GM19438 (cell line): Measurements from ENCODE around the gene LGALS12.
"Not testable (repeated sequence)": the region's sequence is repeated elsewhere in the genome, so short reads cannot be mapped to it uniquely, and the experiment has no call there.

Source experiments
- ATAC-seq: cut with Tn5 transposase; IDR thresholded peaks from one replicate; pipeline ENCODE4 v1.9.1; 2021; ENCODE audit warnings: low read depth; ENCODE audit not compliant: unreplicated experiment

The LGALS12 gene

DNA sequence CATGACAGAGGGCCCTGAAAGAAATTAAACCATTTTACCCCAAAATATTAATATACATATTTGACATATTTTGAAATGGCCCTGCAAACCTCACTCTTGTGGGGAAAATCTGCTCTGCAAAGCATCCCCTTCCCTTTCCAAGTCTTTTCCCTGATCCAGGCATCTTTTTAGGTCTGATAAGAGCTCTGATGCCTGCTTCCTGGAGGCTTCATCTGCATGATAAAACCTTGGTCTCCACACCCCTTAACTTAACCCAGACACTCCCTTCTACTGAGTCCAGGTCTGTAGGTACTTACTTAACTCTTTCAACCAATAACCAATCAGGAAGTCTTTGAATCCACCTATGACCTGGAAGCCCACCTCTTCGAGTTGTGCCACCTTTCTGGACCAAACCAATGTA, 1.8 kb upstream of the LGALS12 start:
- no peak for ATAC-seq

DNA sequence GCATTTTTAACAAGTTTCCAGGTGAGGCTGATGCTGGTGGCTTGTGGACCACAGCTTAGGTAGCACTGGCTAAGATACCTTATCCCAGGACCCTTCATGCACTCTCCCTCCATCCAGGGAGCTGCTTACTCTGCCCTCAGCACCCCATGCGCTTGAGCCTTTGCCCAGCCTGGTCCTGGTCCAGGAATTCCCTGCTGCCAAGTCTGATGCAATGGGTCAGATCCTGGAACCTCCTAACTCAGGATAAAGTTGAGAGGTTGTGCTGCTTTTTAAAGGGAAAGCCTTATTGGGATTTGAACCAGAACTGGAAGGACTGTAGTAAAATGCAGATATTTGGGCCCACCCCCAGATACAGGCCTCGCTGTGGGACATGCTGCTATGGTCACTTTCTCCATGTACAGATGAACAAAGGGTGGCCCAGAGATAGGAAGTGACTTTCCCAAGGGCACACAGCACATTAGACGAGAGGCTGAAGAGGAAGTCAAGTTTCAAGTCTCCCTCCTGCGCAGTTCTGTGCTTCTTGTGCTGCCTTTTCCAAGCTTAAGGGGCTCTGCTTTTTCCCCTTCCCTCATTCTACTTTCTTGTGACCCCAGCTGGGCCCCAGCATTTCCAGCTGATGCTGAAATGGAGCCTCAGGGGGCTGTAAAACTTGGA, 824 bp upstream of the LGALS12 start:
- ATAC-seq, result no peak

DNA sequence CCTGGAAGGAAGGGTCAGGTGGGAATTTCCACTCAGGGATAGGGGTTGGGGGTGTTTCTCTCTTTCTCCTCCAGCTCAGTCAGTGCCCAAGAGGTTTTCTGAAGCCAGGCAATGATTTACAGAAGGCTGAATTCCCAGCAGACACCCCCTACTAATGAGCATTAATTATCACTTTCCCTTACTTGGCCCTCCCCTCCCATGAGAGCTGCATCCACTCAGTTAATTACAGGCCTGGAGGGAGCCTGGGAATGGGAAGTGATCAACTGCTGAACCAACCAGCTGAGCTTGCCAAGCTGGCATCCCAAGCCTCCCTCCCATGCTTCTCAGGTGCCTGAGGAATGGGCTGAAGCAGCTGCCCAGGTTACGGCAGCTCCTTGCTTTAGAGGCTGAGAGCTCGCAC, 992 bp downstream of the LGALS12 start:
- ATAC-seq, result no peak

DNA sequence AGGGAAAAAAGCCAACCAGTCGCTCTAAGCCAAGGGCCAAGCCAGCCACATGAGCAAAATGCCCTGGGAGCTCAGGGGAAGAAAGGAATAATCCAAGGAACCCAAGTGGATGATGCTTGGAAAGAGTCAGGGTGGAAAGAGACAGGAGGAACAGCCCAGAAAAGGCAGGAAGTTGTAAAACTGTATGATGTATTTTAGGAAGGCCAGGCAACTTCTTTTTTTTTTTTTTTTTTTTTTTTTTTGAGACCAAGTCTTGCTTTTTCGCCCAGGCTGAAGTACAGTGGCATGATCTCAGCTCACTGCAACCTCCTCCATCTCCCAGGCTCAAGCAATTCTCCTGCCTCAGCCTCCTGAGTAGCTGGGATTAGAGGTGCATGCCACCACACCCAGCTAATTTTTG, 1.6 kb downstream of the LGALS12 start:
- no peak for ATAC-seq

DNA sequence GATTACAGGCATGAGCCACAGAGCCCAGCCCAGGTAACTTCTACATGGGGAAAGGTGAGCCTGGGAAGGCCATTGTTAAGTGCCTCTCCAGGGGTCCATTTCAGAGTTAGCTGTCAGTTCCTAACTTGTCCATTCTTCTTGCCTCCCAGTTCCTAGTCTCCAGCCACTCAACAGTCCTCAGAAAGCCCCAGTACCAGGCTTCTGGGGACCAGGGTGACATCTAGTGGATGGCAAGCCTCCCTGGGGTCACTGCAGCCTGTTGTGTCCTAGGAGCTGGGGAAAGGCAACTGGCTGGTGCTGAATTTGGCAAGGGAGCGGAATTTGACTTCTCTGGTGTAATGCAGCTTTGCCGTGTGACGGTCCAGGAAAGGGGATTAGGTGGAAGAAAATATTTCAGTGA, 2.1 kb downstream of the LGALS12 start:
- no peak for ATAC-seq

DNA sequence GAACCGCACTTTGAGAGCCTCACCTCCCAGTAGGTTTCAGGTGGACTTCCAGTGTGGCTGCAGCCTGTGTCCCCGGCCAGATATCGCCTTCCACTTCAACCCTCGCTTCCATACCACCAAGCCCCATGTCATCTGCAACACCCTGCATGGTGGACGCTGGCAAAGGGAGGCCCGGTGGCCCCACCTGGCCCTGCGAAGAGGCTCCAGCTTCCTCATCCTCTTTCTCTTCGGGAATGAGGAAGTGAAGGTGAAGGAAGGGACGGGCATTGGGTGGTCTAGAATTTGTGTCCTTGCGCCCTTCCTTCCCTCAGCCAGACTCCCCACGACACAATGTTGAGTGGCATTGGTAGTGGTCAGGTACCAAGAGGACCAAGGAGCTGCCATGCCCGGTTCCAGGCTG, 2.9 kb downstream of the LGALS12 start:
- no peak for ATAC-seq

DNA sequence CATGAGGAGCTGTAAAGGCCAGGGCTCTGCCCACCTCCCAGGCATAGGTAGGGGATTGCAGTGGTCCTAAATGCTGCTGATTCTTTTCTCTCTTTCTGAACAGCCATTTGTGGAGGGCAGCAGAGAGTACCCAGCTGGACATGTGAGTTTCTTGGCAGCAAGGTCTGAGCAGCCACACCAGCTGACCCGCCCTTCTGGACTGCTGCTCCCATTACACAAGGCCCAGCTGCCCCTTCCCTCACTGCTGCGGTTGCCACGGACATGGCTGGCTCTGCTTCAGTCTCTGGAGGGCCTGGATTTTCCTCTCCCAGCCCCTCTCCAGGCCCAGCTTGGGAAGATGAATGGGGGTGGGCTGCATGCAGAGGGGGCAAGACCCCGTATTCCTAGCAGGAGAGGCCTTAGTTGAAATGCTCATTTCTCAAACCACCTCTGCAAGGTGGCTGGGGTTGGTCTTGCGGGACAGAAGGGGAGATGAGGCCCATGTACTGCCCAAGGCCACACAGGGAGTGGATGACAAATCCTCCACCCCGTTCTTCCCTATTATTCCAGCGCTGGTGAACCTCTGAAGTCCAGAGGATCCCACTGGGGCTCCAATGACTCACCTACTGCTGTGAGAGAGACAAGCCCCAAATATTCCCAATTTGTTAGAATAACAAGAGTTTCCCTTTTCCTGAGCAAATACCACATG, 4.6 kb downstream of the LGALS12 start:
- ATAC-seq, result no peak

DNA sequence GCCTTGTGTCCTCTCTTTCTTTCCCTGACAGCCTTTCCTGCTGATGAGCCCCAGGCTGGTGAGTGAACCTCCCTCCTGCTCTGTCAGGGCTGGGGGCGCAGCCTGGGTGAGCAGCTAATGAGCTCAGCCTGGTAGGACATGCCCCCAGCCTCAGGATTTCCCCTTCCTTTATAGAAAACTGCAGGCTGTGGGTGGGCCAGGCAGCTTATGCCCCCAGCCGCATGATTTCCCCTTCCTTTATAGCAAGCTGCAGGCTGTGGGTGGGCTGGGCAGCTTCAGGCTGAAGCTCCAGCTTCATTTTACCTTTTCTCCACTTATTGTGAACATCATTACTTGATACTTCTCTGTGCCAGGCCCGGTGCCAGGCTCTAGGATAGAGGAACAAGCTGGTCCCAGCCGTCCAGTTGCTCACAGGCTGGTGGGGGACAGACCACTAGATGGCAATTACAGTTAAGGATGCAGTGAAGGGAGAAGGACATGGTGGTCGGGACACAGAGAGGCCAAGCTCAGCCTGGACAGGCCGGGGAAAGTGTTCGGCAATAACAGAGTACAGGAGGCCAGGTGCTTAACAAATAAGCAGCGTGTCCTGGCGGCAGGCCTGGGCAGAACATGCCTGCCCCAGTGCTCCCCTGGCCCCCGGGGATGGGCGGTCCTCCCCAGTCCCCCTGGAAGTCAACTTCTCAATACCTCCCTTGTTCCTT, 5.3 kb downstream of the LGALS12 start:
- no peak for ATAC-seq

DNA sequence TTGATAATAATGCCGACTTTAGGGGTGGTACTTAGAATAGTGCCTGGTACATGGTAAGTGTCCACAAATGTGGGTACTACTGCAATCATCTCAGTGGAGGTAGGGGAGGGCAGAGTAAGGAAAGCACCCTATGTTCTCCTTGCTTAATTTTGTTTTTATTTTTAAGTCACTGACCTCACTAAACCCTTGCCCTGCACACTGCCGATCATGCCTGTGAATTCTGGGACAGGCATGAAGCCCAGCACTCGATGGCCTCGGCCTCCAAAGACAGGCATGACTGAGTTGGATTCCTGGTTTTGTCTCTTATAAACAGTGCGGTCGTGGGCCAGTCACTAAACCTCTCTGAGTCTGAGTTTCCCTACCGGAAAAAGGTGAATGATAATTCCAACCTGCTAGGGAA, 6.9 kb downstream of the LGALS12 start:
- no peak for ATAC-seq

DNA sequence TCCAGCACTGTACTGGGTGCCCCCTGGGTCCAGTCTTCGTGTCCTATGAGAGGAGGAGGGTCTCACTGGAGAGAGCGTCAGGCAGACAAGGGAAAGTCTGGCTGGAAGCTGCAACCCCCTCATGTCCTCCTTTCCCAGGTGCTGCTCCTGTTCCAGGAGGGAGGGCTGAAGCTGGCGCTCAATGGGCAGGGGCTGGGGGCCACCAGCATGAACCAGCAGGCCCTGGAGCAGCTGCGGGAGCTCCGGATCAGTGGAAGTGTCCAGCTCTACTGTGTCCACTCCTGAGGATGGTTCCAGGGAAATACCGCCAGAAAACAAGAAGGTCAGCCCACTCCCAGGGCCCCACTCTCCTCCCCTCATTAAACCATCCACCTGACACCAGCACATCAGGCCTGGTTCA, 10.2 kb downstream of the LGALS12 start:
- ATAC-seq, result no peak

DNA sequence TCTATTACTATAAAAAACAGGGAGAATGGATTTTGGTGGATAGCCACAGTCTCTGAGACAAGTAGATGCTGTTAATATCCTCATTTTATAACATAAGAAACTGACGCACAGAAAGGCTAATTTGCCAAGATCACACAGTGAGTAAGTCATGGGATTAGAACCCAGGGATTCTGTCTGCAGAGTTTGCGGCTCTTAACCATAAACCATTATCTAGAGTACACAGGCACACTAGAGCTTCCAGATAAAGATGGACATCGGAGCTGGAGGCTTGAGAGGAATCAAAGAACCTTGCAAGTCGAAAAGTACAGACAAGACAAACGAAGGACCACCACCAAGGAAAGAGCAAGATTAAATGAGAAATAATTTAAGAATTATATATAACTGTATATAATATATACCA, 11.3 kb downstream of the LGALS12 start:
- no peak for ATAC-seq

DNA sequence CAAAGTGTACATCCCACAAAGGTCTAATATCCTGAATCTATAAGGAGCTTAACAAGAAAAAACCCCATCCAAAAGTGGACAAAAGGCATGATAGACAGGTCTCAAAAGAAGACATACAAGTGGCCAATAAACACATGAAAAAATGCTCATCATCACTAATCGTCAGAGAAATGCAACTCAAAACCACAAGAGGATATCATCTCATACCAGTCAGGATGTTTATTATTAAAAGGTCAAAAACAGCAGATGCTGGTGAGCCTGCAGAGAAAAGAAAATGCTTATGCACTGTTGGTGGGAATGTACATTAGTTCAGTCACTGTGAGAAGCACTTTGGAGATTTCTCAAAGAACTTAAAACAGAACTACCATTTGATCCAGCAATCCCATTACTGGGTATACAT, 12.7 kb downstream of the LGALS12 start:
- no peak for ATAC-seq

DNA sequence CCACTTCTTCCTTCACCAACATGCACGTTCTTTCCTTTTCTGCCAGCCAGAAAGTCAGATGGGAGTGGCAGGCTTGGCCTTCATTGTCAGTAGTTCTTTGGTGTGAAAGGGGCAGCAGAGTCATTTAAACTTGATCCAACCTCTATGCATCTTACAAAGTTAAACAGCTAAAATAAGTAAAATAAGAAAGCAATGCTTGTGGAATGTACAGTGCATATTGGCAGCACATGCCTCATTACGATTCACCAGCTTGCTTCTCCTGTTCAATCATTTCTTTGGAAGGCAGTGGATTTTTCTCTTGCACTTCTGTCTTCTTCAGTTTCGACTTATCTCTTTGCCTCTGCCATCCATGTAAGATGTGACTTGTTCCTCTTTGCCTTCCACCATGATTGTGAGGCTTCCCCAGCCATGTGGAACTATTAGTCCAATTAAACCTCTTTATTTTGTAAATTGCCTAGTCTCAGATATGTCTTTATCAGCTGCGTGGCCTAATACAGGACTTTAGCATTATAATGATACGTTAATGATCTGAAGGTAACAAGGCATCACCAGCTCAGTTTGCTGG, 14.8 kb downstream of the LGALS12 start:
- ATAC-seq, result no peak

DNA sequence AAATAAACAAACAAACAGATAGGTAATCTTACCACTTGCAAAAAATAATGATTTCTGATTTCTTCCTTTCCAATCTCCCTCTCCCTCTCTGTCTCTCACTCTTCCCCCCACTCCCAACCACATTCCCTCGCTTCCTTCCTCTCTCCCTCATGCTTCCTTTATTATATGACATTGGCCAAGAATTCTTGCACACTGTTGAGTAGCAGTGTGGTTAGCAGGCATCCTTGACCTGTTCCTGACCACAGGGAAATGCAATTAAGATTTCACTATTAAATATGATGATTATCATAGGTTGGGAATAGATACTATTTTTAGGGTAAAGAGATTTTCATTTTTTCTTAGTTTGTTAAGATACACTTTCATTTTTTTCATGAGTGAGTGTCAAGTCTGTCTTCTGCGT, 16.0 kb downstream of the LGALS12 start:
- no peak for ATAC-seq

DNA sequence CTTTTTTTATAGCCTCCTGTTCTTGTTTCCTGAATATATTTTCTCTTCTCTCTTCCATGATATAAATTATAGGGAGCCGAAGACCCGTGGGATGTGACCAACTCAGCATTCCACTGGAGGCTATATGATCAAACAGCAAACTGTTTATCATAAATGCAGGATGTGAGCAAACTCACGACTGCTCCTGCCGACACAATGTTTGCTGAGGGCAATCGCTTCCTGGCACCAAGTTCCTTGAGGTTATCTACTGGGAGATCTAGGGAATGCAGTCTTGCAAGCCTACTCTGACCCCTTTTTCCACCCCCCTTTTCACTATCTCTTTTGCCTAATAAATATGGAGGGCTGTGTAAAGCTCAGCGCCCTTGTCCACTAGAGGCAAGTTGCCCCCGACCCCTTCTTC, 17.3 kb downstream of the LGALS12 start:
- no peak for ATAC-seq

DNA sequence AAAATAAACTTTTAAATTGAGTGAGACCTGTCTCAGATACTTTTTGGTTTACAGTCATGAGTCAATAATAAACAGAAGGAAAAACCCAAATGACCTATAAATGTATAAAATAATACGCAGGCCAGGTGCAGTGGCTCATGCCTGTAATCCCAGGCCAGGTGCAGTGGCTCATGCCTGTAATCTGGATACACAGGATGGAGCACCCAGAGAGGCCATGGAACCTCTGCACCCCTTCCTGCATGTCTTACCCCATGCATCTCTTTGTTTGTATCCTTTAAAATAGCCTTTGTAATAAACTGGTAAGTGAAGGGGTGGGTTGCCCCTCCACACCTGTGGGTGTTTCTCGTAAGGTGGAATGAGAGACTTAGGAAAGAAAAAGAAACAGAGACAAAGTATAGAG, 21.8 kb downstream of the LGALS12 start:
- ATAC-seq, result no peak

DNA sequence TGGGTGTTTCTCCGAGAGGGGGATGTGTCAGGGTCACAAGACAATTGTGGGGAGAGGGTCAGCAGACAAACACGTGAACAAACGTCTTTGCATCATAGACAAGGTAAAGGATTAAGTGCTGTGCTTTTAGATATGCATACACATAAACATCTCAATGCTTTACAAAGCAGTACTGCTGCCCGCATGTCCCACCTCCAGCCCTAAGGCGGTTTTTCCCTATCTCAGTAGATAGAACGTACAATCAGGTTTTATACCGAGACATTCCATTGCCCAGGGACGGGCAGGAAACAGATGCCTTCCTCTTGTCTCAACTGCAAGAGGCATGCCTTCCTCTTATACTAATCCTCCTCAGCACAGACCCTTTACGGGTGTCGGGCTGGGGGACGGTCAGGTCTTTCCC, 22.3 kb downstream of the LGALS12 start:
- ATAC-seq, result not testable (repeated sequence)

DNA sequence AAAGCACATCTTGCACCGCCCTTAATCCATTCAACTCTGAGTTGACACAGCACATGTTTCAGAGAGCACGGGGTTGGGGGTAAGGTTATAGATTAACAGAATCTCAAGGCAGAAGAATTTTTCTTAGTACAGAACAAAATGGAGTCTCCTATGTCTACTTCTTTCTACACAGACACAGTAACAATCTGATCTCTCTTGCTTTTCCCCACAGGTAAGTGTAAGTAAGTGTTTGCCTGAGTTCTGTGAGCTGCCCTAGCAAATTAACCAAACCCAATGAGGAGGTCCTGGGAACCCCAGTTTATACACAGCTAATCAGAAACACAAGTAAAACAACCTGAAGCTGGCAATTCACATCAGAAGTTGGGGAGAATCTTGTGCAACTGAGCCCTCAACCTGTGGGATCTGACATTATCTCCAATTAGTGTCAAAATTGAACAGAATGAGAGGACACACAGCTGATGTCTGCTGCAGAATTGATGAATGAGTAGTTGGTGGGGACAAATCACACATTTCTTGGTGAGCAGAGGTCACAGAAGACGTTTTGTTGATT, 22.9 kb downstream of the LGALS12 start:
- ATAC-seq, result not testable (repeated sequence)

DNA sequence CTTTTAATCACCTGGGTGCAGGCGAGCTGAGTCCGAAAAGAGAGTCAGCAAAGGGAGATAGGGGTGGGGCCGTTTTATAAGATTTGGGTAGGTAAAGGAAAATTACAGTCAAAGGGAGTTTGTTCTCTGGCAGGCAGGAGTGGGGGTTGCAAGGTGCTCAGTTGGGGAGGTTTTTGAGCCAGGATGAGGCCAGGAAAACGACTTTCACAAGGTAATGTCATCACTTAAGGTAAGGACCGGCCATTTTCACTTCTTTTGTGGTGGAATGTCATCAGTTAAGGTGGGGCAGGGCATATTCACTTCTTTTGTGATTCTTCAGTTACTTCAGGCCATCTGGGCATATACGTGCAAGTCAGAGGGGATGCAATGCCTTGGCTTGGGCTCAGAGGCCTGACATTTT, 23.5 kb downstream of the LGALS12 start:
- ATAC-seq, result not testable (repeated sequence)

DNA sequence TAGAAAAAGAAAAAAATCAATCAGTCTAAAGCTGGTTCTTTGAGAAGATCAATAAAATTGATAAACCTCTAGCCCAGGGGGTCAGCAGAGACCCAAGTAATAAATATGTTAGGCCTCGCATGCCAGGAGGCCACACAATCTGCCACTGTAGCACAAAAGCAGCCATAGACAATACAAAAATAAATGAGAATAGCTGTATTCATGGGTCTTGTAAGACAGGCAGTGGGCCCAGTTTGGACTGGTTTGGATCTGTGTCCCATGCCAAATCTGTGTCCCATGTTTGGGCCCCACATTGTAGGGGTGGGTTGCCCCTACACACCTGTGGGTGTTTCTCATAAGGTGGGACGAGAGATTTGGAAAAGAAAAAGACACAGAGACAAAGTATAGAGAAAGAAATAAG, 24.1 kb downstream of the LGALS12 start:
- ATAC-seq, result no peak

DNA sequence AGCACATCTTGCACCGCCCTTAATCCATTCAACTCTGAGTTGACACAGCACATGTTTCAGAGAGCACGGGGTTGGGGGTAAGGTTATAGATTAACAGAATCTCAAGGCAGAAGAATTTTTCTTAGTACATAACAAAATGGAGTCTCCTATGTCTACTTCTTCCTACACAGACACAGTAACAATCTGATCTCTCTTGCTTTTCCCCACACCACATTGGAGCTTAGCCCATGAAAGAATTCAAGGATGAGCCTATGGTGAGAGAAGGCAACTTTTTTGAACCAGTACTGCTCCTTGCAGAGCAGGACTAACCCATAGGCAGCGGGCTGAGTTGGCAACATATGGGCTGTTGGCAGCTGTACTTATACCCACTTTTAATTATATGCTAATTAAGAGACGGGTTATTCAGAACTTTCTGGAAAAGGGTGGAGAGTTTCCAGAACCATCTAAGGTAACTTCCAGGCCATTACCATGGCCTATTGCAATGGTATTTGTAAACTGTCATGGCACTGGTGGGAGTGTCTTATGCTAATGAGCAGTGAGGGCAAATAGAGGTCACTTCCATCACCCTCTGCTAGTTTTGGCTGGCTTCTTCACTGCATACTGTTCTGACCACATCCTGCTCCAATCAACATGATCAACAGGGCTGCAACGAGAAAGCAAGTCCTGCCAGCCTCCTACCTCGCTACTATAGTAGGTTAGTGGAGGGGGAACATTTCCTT, 25.3 kb downstream of the LGALS12 start:
- ATAC-seq, result peak; percentile 86
